HG02840 (cell line): ENCODE measurements around the gene OTULIN.

ENCODE experiments used
- ATAC-seq: cut with Tn5 transposase; IDR thresholded peaks from one replicate; pipeline ENCODE4 v1.9.1; 2021; ENCODE audit warnings: mild to moderate bottlenecking, moderate library complexity, moderate number of reproducible peaks; ENCODE audit not compliant: unreplicated experiment, low FRiP score

OTULIN gene

DNA sequence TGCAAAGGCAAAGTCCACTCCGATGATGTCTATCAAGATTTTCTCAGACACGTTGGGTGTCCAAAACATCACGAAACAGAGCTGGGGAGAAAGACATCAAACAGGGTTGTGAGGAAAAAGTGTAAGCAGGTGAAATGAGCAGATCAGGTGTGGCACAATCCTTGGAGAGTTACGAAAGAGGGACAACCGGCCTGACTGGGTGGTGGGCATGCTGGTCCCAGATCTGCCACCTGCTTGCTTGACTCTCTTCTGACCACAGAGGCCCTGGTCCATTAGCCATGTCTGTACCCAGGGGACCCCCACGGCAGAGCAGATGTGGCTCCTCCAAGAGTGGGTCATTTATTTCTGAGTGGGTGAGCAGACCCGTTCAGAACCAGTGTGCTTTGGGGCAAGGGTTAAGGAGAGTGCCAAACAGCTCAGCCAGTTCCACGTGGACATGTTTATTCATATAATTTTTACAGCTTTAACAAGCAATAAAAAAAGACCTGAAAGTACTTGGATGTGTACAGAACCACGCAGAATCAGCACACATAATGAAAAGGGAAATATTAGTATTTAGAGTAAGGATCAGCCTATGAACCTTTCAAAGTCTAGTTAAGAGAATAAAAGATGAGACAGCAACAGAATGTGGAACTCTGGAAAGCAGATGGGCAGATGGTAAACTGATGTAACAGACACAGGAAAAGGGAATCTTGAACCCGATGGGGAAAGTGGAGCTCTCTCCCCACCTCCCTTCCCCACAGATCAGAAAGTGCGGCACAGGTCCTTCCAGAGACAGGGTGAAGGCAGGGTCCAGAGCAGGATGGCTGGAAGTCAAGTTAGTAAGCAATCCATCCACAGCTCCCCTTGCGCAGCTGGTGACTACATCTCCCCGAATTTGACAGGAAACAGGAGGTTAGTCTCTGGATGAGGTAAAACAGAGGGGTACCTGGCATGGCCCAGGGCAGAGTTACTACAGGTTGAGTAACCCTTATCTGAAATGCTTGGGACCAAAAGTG is 52.5 kb downstream of the OTULIN start:
- no peak for ATAC-seq

DNA sequence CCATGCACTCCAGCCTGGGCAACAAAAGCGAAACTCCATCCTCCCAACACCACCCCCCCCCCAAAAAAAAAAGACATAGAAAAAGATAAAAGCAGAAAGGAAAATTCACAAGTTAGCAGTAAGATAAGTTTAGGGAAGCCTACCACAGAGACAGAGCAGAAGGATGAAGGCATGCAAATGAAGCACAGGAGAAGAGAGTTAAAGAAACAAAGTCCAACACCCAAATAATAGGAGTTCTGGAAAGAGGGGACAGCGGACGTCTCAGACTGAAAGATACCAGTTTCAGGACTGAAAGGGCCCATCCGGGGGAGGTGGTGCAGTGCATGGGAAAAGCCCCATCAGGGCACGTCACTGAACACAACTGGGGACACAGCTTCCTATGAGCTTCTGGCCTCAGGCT is 54.3 kb downstream of the OTULIN start:
- ATAC-seq: no peak

DNA sequence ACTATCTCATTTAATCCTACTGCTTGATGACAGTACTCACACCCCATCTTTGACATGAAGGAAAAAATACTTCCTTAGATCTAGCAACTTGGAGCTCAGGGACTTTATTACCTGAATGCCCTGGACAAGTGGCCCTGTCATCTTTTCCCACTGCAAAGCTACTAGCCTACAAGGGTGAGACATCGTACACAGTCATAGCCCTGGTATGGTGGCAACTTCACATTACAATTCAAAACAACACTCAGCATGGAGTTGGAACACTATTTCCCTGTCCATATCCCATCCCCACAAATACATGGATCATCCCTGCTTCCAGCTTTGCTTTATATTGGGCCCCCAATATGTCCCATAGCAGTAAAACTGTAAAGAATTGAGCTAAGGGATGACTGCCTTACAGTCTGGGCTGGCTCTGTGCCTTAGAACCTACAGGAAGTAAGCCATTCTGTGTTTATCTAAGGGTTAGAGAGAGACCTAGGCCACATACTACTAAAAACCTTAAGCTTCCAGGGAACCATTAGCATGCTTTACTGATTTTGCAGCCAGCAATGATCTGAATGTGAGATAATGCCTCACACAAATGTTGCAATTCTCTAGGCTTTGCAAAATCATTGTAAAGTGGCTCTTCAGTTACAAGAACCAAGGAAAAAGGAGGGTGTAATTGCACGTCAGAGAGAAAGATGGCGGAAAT is 55.9 kb downstream of the OTULIN start:
- ATAC-seq: no peak

DNA sequence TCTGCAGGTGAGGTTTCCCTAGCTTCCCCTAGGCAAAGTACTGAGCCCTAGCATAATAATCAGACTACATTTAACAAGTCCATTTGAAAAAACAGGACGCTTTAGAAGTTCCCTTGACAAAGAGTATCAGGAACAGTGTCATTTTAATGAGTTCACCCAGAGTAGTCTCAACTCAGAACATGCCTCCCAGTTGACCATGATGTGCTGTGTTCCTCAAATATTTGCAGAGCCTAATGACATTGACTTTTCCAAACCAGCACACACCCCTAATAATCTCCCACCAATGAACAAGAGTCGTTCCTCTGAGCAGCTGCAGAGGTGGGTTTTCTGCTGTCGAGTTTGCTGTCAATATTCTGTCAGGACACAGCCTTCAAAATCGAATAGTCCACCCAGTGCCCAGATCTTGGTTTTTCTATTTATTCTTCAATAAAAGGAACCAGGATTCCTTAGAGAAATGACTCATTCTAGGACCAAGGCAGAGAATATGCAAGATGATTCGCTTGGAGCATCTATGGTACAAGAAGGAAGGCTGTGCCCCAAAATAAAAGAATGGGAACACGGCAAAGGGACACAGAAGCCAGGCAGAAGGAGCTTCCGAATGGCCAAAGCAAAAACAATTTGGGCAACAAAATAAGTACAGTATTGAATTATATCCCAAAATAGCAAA is 57.6 kb downstream of the OTULIN start:
- no peak for ATAC-seq

DNA sequence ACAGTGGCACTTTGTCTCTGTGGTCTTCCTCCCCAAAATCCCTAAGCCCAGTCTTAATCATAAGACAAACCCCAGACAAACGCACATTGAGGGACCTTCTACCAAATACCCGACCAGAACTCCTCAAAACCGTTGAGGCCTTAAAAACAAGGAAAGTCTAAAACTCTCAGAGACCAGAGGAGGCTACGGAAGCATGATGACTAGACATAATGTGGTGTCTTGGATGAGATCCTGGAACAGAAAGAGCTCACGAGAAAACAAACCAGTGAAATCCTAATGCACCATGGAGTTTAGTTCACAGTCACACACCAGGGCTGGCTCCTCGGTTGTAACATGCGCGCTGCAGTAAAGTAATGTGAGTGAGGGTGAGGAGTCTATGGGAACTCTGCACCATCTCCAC is 58.4 kb downstream of the OTULIN start:
- ATAC-seq: no peak

DNA sequence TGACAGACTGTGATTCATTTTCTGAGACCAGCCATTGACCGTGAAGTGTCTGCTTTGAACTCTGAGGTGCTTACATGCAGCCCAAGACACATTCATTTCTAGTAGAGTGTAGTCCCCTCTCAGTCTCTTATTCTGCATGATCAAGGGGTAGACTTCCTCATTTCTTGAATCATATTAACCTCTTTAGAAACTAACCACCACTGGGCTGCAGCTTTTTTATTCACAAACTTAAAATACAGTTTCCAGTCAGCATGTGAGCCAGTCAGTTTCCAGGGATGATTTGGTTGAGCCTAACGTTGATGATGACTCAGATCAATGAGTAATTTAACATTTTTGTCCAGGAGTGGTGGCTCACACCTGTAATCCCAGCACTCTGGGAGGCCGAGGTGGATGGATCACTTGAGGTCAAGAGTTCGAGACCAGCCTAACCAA is 59.2 kb downstream of the OTULIN start:
- no peak for ATAC-seq

DNA sequence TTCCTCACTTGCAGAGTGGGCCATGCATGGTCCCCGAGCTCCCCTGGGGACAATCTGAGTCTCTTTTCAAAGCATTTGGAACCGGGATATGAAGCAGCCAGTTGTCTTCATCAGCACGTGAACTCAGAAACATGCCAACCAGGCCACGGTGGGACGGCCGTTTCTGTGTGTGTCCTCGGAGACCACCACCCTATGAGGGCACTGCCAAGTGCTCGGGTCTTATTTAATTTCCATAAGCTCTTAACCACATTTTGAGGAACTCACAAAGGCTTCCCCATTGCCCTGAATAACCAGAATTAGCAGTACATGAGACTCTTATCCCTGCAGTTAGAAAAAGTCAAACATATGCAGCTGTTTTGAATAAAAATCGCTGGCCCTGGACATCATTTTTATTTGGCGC is 60.1 kb downstream of the OTULIN start:
- ATAC-seq: no peak

DNA sequence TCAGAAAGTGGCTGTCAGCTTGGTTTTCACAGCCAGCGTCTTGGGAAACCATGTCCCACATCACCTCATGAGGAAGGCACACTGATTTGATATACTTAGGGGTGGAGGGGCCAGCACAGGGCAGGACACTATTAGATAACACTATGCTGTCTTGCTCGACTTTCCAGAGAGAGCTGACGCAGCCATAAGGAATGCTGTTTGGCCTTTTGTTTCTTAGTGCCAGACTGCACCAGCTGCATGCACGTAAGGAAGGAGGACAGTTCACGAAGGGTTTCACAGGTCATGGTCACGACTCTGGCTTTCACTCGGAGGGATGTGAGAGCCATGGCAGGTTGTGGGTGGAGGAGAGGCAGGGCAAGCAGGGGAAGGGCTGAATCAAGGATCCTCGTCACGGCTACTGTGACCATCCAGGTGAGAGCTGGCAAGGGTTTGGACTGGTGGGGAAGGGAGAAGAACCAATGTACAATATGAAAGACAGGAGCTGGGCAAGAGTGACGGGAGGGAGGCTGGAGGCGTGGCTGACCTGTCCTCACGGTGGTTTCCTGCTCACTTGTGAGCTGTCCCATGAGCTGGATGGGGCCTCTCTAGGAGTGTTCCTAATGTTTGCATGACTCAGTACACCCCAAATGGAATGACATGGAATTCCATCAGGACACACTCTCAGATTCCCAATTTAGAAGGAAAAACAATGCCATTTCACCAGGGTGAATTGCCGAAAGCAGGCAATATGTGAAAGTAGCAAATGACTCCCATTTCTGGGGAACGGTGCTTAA is 61.7 kb downstream of the OTULIN start:
- ATAC-seq: no peak

DNA sequence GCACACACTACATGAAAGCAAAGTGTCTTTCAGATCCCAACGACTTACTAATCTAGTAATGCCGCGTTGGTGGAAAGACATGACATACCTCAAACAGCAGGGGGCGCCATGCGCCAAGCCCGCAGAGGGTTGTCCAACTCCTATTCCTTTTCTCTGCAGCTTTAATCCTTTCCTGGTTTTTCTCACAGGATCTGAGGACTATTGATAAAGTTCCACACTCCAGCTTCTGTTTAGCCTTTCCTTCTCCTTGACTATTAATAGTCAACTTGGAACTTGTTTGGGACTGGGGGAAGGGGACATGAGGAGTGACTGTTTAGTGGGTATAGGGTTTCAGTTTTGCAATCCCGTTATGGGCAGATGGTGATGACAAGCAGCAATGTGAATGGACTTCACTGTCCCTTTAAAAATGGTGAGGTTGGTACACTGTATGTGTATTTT is 62.9 kb downstream of the OTULIN start:
- no peak for ATAC-seq

DNA sequence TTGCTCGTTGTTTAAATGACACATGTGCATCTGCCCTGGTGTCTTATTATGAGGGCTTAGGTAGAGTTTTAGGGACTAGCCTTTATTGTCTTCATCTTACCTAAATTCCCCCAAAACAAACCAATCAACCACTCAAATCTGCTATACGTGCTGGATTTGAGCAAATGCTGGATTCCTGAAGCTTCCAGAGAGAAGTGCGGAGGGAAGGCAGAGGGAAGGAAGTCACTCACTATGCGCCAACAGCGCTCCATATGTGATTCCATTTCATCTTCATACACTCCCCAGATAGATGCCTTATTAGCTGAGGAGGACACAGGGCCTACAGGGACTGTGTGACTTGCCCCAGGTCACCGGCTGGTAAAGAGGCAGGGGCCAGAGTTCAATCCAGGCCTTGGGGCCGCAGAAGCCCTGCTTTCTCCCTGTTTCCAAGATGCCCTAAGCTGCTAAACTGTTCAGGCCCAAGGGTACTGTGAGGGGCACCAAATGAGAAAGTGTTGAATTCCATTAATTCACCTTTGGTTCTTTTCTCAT is 63.5 kb downstream of the OTULIN start:
- no peak for ATAC-seq

DNA sequence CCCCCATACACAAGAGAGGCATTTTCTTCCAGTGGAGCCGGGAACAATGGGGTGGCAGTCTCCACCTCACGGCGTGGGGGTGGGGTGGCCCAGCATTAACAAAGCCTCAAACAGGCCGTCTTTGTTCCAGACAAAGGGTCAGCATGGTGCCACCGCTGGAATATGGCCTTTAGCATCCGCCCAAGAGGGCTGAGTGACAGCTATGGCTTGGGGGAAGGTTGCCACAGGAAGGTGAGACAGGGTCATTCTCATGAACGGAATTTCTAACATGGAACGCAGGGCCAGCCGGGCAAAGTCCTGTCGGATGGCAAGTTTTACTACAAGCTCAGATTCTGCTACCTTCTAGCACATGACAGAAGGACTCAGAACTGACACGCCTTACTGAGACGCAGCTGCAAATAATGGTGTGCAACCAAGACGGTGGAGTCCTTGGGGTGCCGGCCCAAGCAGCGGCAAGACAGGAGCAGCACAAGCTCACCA is 64.0 kb downstream of the OTULIN start:
- ATAC-seq: no peak

DNA sequence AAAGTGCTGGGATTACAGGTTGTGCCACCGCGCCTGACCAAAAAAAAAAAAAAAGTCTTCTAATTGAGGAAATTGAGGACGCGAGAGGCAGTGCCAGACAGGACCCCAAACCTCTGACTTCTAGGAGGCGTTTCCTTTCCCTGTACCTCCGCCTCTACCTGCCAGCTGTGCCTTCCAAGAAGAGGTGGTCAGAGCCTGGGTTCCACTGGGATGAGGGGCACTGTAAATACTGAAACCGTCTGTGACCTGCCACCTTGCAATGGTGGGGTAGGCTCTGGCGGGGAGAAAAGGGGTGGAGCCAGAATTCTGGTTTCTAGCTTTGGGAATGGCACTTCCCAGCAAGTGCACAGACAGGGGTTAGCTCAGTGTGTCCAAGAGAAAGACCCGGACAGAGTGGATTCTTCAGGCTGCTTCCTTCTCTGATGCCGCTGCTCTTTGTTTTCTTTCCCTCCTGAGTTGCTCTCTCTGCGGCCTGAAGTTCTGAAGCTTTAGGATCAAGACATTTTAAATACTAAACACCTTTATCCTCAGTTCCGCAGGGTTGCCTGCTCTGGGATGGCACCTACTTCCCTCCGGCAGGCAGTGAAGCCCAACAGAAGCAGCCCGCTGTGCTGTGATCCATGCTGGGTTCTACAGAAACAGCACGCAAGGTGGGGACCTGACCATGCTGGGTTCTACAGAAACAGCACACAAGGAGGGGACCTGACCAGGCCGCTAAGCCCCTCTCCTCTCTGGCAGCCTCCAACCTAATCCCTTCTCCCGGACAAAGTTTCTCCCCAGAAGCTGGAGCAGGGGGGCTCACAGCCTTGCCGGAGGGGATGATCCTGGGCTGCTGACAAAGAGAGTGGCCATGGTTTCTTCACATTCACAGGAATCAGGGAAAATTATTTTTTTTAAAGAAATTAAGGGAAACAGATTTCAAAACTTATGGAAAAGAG is 65.2 kb downstream of the OTULIN start:
- ATAC-seq: no peak

DNA sequence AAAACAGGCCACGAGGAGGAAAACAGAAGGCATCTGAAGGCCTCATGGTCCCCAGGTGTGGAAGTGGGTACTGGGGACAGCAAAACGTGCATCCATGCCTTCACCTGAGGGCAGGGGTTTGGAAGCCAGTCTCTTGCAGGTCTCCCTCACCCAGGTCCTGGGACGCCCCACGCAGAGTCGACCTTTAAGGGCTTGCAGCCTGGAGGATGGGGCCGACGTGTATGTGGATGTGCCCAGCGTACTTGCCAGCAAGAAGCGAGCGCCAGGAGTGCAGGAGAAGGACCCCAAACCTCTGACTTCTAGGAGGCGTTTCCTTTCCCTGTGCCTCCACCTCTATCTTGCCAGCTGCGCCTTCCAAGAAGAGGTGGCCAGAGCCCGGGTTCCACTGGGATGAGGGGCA is 65.9 kb downstream of the OTULIN start:
- ATAC-seq: no peak

DNA sequence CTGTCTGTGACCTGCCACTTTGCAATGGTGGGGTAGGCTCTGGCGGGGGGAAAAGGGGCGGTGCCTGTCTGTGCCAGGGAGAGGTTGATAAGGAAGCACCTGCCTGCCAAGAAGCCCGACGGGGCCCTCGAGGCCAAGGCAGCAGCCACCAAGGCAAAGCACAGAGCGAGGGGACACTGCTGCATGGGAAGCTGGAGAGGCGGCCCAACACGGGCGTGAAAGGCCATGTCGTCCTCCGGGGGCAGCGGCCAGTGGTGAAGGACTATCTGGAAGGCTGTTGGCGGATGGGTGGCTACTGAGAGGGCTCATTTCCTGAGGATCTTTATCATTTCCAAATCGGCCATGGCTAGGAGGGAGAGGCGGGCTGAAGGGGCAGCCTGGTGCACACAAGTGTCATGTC is 66.4 kb downstream of the OTULIN start:
- ATAC-seq: no peak

DNA sequence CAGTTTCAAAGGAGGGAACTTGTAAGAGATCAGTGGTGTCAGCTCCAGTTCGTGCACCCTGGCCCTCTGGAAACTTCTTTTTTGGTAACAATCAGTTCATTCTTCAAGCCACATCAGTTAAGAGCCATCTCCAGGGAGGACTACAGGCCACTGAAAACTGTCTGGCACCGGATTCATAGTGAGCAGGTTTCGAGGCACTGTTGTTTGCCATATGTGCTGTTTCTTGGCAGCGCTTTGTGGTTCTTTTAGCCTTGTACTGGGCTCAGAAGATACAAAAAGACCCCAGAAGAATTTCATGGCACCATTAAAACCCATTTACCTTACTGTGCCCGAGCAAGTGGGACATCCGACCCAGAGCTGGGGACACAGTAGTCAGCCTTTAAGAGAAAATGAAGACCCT is 68.5 kb downstream of the OTULIN start:
- no peak for ATAC-seq

DNA sequence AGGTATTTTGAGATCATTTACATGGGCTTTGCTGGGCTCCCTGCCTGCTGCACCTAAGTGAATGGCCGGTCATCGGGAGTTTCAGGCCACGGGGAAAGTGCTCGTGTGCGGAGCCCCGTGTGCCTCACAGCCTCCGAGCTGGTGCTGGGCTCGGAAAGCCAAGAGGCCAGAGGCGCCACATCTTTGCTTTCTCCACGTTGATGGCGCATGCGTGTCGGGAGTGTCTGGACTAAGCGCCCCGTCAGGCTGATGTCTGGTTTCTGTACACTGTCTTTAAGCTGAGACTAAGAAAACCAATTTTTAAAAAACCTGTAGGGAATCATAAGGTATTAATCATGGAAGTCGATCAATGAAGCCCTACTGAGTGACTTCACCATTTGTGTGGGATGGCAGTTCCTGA is 69.1 kb downstream of the OTULIN start:
- ATAC-seq: no peak

DNA sequence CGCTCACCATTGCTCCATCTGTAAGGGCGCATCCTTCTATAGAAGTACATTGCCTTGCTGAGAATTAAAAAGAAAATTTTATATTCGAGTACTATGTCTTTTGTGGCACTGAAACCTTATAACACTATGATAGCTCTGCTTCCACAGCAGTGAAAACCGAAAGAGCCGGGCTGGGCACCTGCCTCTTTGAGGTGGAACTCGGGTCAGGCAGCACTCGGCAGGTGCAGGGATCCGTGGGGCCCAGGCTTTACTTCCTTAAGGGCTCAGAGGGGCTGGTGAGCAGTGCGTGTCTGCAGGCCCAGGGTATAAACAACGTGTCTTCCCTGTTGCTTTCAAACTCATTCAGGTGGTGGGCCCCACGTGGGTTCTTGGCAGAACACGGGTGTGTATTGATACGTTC is 69.9 kb downstream of the OTULIN start:
- ATAC-seq: no peak

DNA sequence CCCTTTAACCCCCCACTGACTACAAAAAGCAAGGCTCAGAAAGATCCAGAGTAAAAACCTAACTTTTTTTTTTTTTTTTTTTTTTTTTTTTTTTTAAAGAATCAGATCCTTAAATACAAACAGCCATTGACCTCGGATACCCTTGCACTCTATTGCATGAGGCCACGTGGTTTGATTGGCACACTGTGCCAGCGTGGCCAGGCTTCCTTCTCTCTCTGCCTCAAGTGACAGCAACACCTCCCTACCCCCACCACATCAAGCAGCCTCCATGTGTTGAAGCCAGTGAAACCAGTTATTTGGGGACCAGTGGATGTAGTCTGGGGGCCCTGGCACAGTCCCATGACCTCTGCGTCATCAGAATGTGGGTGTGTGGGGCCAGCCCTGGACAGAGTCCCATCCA is 71.4 kb downstream of the OTULIN start:
- no peak for ATAC-seq

DNA sequence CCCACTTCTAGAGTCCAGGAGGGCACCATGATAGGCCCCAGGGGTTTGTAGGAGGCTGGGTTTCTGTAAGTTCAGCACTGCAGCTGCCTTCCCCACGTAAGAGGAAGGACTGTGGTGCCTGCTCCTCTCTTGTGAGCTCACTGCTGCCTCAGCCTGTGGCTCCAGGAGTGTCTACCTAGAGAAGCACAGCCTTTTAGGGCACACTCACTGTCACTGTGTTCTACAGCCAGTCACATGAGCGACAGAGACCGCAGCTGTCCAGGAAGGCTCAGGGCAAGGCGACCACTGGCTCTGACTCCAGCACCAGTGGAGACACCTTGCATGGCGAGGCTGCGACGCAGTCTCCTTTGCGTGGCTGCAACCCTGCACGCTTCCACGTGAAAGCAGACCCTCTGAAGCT is 72.8 kb downstream of the OTULIN start:
- ATAC-seq: no peak
